ENCODE results near the gene RNF31.

RNF31 gene

GRCh38 chr14:24182110-24182882 is 35.0 kb downstream of the RNF31 start:
- no peak overlapping the region for H3K4me3 ChIP-seq (replicated peaks; ENCODE audit: insufficient read depth, low read length)
- no peaks in the 10 kb centered on the region for H3K27me3 ChIP-seq (ENCODE audit: insufficient read depth, poor library complexity, severe bottlenecking)
- no peak overlapping the region for H3K27ac ChIP-seq (replicated peaks)
- TF ChIP-seq POLR2AphosphoS5 (IDR thresholded peaks at IDR 0.05; ENCODE audit: low read depth): no peak
- no peak for TF ChIP-seq CTCF (IDR thresholded peaks at IDR 0.05; ENCODE audit: insufficient read depth, low read length)
- TF ChIP-seq REST (IDR thresholded peaks at IDR 0.05; ENCODE audit: insufficient replicate concordance, low read depth): no peak
- TF ChIP-seq SPI1 (IDR thresholded peaks at IDR 0.05; ENCODE audit: borderline replicate concordance, low read depth): no peak
- no peak for TF ChIP-seq GABPA (IDR thresholded peaks at IDR 0.05; ENCODE audit: low read depth)
- DNase-seq (ENCODE audit: low read depth in 1 of 2, low spot score in 1 of 2): no peak

GRCh38 chr14:24183014-24183481 is 35.8 kb downstream of the RNF31 start:
- no peak for DNase-seq (ENCODE audit: low read depth in 1 of 2, low spot score in 1 of 2)
- TF ChIP-seq CTCF (IDR thresholded peaks at IDR 0.05; ENCODE audit: insufficient read depth, low read length): no peak
- TF ChIP-seq POLR2AphosphoS5 (IDR thresholded peaks at IDR 0.05; ENCODE audit: low read depth): no peak
- TF ChIP-seq GABPA (IDR thresholded peaks at IDR 0.05; ENCODE audit: low read depth): no peak
- Histone ChIP-seq H3K27ac (replicated peaks) (no peak overlapping the region), H3K4me3 (replicated peaks; ENCODE audit: insufficient read depth, low read length) (no peak overlapping the region), H3K27me3 (ENCODE audit: insufficient read depth, poor library complexity, severe bottlenecking) (no peaks in the 10 kb centered on the region)

- H3K27ac ChIP-seq (replicated peaks): no peak overlapping the region
- H3K4me3 ChIP-seq (replicated peaks; ENCODE audit: insufficient read depth, low read length): no peak overlapping the region
- TF ChIP-seq REST (IDR thresholded peaks at IDR 0.05; ENCODE audit: insufficient replicate concordance, low read depth) (no peak), GABPA (IDR thresholded peaks at IDR 0.05; ENCODE audit: low read depth) (no peak), CTCF (IDR thresholded peaks at IDR 0.05; ENCODE audit: insufficient read depth, low read length) (no peak), SPI1 (IDR thresholded peaks at IDR 0.05; ENCODE audit: borderline replicate concordance, low read depth) (no peak), POLR2AphosphoS5 (IDR thresholded peaks at IDR 0.05; ENCODE audit: low read depth) (no peak)
- no peaks in the 10 kb centered on the region for H3K27me3 ChIP-seq (ENCODE audit: insufficient read depth, poor library complexity, severe bottlenecking)
- DNase-seq (ENCODE audit: low read depth in 1 of 2, low spot score in 1 of 2): no peak
Observed at GRCh38 chr14:24184104-24184970, 37.0 kb downstream of the RNF31 start.

Measured in HL-60 (cell line).